NB4 (cell line): Measurements from ENCODE around the gene LDHD.

Experiments used
- CTCF ChIP-seq: IDR thresholded peaks from one replicate; pipeline ENCODE4 v1.5.1; 2012; ENCODE audit warnings: low read depth, low read length
- POLR2A ChIP-seq: IDR thresholded peaks from 2 replicates; pipeline ENCODE4 v1.6.1; 2011; ENCODE audit warnings: mild to moderate bottlenecking; ENCODE audit not compliant: insufficient read length; ENCODE audit errors: extremely low read depth

- TF ChIP-seq CTCF (no peak), POLR2A (no peak)
These were observed 14.5 kb upstream of the LDHD start for GRCh38 chr16:75131081-75131480.
